ENCODE results near the gene HEXD. TPM values are rescaled to one million over a fixed set of nuclear protein-coding genes. Genes with fewer than 3 reads are reported as not detected.

Gene HEXD
- total and polyA plus RNA-seq, 10 of the 15 experiments (the other 5 are each of a cell fraction or from before 2014, with no cell fraction given): 1.6 to 24.2 (median 7.0) TPM

GRCh38 chr17:82483204-82483660, 65.1 kb downstream of the HEXD start (continued):
- TF ChIP-seq SKIL (IDR thresholded peaks at IDR 0.05; ENCODE audit: low read depth, poor library complexity, severe bottlenecking): no peak
- no peak for TF ChIP-seq MEF2A (IDR thresholded peaks at IDR 0.05; ENCODE audit: insufficient read depth, low read depth, low read length)

DNA sequence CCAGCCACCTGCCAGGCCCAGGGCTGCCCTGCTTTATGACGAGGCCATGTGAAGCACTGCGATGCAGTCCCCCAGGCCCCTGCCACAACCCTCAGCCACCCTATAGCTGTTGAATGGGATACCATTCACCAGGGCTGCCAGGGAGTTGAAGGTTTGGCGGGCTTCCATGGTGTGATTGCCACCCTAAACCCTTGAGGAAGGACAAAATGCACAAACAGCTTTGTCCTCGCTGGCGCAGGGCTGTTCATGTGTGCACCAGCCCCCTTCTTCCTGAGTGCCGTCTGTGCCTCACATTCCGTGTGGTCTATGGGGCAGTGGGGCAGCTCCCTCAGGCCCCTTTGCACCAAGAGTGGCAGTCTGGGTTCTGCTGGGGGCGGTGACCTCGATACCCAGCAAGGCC, 65.7 kb downstream of the HEXD start:
- Histone ChIP-seq H4K20me1 (ENCODE audit: control insufficient read depth, insufficient read depth) (no peaks in the 10 kb centered on the region), H3K4me2 (ENCODE audit: control insufficient read depth, insufficient read depth) (no peak overlapping the region), H3K4me1 (ENCODE audit: control insufficient read depth, insufficient read depth, low read length) (no peaks in the 10 kb centered on the region), H3K27me3 (replicated peaks in 1 of 2; ENCODE audit: control insufficient read depth in 2 of 2, insufficient read depth in 2 of 2, low read length in 1 of 2) (no peaks in the 10 kb centered on the region), H2AFZ (ENCODE audit: control insufficient read depth, low read depth, low read length) (no peak overlapping the region), H3K36me3 (ENCODE audit: control insufficient read depth in 2 of 2, insufficient read depth in 2 of 2, low read length in 1 of 2) (peaks cover 22 to 35% of the 10 kb centered on the region in 2 experiments), H3K79me2 (ENCODE audit: control insufficient read depth, insufficient read depth, low read length) (no peaks in the 10 kb centered on the region), H3K9ac (ENCODE audit: control insufficient read depth, insufficient read depth, low read length) (no peak overlapping the region), H3K27ac (ENCODE audit: control insufficient read depth, insufficient read depth) (no peak overlapping the region), H3K9me3 (replicated peaks; ENCODE audit: control insufficient read depth, insufficient read depth, low read length) (no peaks in the 10 kb centered on the region), H3K4me3 (no peak overlapping the region)
- intact Hi-C loops (cut with micrococcal nuclease; ENCODE audit: unreplicated experiment) (no loop called here), in situ Hi-C loops (cut with MboI) (no loop called here)
- POLR2A ChIA-PET: no interaction called here
- no peak for DNase-seq (ENCODE audit: low read depth, low spot score)
- SMC1A ChIA-PET (ENCODE audit: uncharacterized antibody, unreplicated experiment): no interaction called here
- FAIRE-seq: no peak
- ATAC-seq: no peak
- RAD21 ChIA-PET (ENCODE audit: unreplicated experiment): no interaction called here
- 97% methylated on average over 9 of the region's 9 CpGs for WGBS (ENCODE audit: insufficient coverage, insufficient replicate concordance, low lambda C conversion rate, missing lambda C conversion rate)
- CTCF ChIA-PET: no interaction called here
- BruUV-seq (replicated peaks): no TSS peak
- no peak for TF ChIP-seq STAT3 (IDR thresholded peaks at IDR 0.05; ENCODE audit: low read depth, low read length)
- TF ChIP-seq IRF5 (IDR thresholded peaks at IDR 0.05; ENCODE audit: borderline replicate concordance): no peak
- TF ChIP-seq GATAD2B (conservative IDR thresholded peaks at IDR 0.05; ENCODE audit: low read depth): no peak
- TF ChIP-seq SRF (IDR thresholded peaks at IDR 0.05; ENCODE audit: low read depth in 2 of 2, low read length in 2 of 2): no peak
- TF ChIP-seq BACH1 (IDR thresholded peaks at IDR 0.05; ENCODE audit: borderline replicate concordance): no peak
- TF ChIP-seq, protein P1, sequence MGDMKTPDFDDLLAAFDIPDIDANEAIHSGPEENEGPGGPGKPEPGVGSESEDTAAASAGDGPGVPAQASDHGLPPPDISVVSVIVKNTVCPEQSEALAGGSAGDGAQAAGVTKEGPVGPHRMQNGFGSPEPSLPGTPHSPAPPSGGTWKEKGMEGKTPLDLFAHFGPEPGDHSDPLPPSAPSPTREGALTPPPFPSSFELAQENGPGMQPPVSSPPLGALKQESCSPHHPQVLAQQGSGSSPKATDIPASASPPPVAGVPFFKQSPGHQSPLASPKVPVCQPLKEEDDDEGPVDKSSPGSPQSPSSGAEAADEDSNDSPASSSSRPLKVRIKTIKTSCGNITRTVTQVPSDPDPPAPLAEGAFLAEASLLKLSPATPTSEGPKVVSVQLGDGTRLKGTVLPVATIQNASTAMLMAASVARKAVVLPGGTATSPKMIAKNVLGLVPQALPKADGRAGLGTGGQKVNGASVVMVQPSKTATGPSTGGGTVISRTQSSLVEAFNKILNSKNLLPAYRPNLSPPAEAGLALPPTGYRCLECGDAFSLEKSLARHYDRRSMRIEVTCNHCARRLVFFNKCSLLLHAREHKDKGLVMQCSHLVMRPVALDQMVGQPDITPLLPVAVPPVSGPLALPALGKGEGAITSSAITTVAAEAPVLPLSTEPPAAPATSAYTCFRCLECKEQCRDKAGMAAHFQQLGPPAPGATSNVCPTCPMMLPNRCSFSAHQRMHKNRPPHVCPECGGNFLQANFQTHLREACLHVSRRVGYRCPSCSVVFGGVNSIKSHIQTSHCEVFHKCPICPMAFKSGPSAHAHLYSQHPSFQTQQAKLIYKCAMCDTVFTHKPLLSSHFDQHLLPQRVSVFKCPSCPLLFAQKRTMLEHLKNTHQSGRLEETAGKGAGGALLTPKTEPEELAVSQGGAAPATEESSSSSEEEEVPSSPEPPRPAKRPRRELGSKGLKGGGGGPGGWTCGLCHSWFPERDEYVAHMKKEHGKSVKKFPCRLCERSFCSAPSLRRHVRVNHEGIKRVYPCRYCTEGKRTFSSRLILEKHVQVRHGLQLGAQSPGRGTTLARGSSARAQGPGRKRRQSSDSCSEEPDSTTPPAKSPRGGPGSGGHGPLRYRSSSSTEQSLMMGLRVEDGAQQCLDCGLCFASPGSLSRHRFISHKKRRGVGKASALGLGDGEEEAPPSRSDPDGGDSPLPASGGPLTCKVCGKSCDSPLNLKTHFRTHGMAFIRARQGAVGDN (IDR thresholded peaks at IDR 0.05): no peak
- no peak for TF ChIP-seq PRDM15 (CRISPR knock-in tag; IDR thresholded peaks at IDR 0.05)
- TF ChIP-seq MAX (IDR thresholded peaks at IDR 0.05; ENCODE audit: low read depth, low read length): no peak
- TF ChIP-seq YY1 (IDR thresholded peaks at IDR 0.05; ENCODE audit: low read depth, low read length): no peak

All from GM12878 (cell line).